GM23248 (cell line): Measurements from ENCODE around the gene AQP9. TPM values are rescaled to one million over a fixed set of nuclear protein-coding genes. Genes with fewer than 3 reads are reported as not detected.

Experiments
- DNase-seq: peaks from one replicate; pipeline ENCODE4 v3.0.0-alpha.2; 2015
- H2AFZ ChIP-seq: fragments of 200-600 bp; sonication (generic); 2 replicates; pipeline ENCODE4 v1.6.1; 2016; ENCODE audit warnings: antibody characterized with exemption
- H3F3A ChIP-seq: fragments of 200-600 bp; sonication (generic); 2 replicates; pipeline ENCODE4 v1.6.1; 2016; ENCODE audit warnings: mild to moderate bottlenecking, antibody characterized with exemption, mixed run types; ENCODE audit not compliant: insufficient read depth
- H3K27ac ChIP-seq: fragments of 200-600 bp; sonication (generic); 2 replicates; pipeline ENCODE4 v1.5.1; 2016; ENCODE audit warnings: mild to moderate bottlenecking
- H3K27me3 ChIP-seq: fragments of 200-600 bp; sonication (generic); replicated peaks from 2 replicates; pipeline ENCODE4 v1.6.1; 2016; ENCODE audit warnings: mild to moderate bottlenecking; ENCODE audit not compliant: insufficient read depth
- H3K36me3 ChIP-seq: fragments of 200-600 bp; sonication (generic); 2 replicates; pipeline ENCODE4 v1.6.1; 2016; ENCODE audit warnings: low read depth, mild to moderate bottlenecking
- H3K4me1 ChIP-seq: fragments of 200-600 bp; sonication (generic); 2 replicates; pipeline ENCODE4 v1.6.1; 2016; ENCODE audit warnings: mild to moderate bottlenecking; ENCODE audit not compliant: insufficient read depth
- H3K4me2 ChIP-seq: fragments of 200-600 bp; sonication (generic); one replicate; pipeline ENCODE4 v1.6.1; 2016; ENCODE audit warnings: mild to moderate bottlenecking; ENCODE audit not compliant: unreplicated experiment
- H3K4me3 ChIP-seq: fragments of 200-600 bp; sonication (generic); 2 replicates; pipeline ENCODE4 v1.5.1; 2016; ENCODE audit warnings: mild to moderate bottlenecking
- H3K79me2 ChIP-seq: fragments of 200-600 bp; sonication (generic); 2 replicates; pipeline ENCODE4 v1.6.1; 2016; ENCODE audit warnings: mild to moderate bottlenecking; ENCODE audit not compliant: insufficient read depth
- H3K9ac ChIP-seq: fragments of 200-600 bp; sonication (generic); 2 replicates; pipeline ENCODE4 v1.6.1; 2016; ENCODE audit warnings: mild to moderate bottlenecking
- H3K9me2 ChIP-seq: fragments of 200-600 bp; sonication (generic); 2 replicates; pipeline ENCODE4 v1.6.1; 2016; ENCODE audit warnings: mixed run types, mild to moderate bottlenecking, moderate library complexity; ENCODE audit not compliant: insufficient read depth
- H3K9me3 ChIP-seq: fragments of 200-600 bp; sonication (generic); one replicate; pipeline ENCODE4 v1.6.1; 2017; ENCODE audit warnings: low read depth
- H4K20me1 ChIP-seq: fragments of 200-600 bp; sonication (generic); 2 replicates; pipeline ENCODE4 v1.6.0; 2016; ENCODE audit not compliant: insufficient read depth
- EZH2 ChIP-seq: fragments of 200-600 bp; sonication (generic); IDR thresholded peaks from 2 replicates; pipeline ENCODE4 v1.6.1; 2018; ENCODE audit warnings: antibody characterized with exemption, mild to moderate bottlenecking; ENCODE audit not compliant: insufficient read depth, poor library complexity, severe bottlenecking
- EZH2phosphoT487 ChIP-seq: fragments of 200-600 bp; sonication (generic); IDR thresholded peaks from 2 replicates; pipeline ENCODE4 v1.6.1; 2018; ENCODE audit warnings: antibody characterized with exemption, moderate library complexity, mild to moderate bottlenecking, low read depth; ENCODE audit not compliant: insufficient read depth
- WGBS, 2 experiments: methylation state at CpG; one replicate each; pipeline ENCODE4 v1.1.6; 2015 to 2017; ENCODE audit warnings: low lambda C conversion rate in 2 of 2, low coverage in 1 of 2; ENCODE audit errors: missing lambda C conversion rate in 2 of 2; 5-methylcytosine and 5-hydroxymethylcytosine counted together
- in situ Hi-C: fragments of 300-500 bp; cut with MboI; formaldehyde crosslinking; loops from 2 replicates; pipeline ENCODE4 v1.15.0; 2020
- polyA plus RNA-seq: library from polyadenylated mRNA; unstranded; fragments of >200 nt; fragmentation: Nextera tagmentation; extraction: Ambion mirVana; gene quantifications from 2 replicates; pipeline ENCODE4 v1.2.1, GENCODE V29; 2016
- total RNA-seq: library from RNA; depleted of rRNA; stranded (reverse); fragments of >200 nt; shearing (Covaris generic); gene quantifications from 2 replicates; pipeline ENCODE4 v1.2.3, GENCODE V29; 2014

Gene AQP9
- total and polyA plus RNA-seq, 2 experiments from 2014 or later = not detected

DNA sequence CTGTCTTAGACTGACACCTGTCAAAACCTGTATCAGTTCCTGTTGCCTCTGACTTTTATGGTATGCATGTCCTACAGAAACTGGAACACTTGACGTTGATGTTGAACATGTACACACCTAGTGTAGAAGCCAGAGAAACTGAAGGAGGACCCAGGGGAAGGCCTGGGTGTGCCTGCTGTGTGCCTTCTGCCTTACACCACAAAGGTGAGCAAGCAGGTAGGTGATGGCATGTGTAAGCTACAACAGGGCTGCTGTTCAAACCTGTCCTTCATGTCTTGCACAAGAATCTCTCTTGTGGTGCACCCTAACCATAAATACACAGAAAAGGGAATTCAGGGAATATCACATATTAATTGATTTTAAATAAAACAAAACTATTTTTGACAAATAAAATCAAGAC lies 13.6 kb upstream of the AQP9 start:
- Histone ChIP-seq H3K4me1 (no peaks in the 10 kb centered on the region), H3K79me2 (no peaks in the 10 kb centered on the region), H3K4me3 (no peak overlapping the region), H3K9me3 (peaks cover 3% of the 10 kb centered on the region), H3K4me2 (no peak overlapping the region), H4K20me1 (no peaks in the 10 kb centered on the region), H2AFZ (no peak overlapping the region), H3K36me3 (no peaks in the 10 kb centered on the region), H3F3A (no peaks in the 10 kb centered on the region), H3K27ac (no peak overlapping the region), H3K27me3 (no peaks in the 10 kb centered on the region), H3K9ac (no peak overlapping the region), H3K9me2 (no peaks in the 10 kb centered on the region)
- 81 to 90% methylated on average over 1 of the region's 1 CpG for WGBS, 2 experiments
- no peak for TF ChIP-seq EZH2
- no peak for TF ChIP-seq EZH2phosphoT487
- in situ Hi-C loops = no loop called here
- DNase-seq = no peak

DNA sequence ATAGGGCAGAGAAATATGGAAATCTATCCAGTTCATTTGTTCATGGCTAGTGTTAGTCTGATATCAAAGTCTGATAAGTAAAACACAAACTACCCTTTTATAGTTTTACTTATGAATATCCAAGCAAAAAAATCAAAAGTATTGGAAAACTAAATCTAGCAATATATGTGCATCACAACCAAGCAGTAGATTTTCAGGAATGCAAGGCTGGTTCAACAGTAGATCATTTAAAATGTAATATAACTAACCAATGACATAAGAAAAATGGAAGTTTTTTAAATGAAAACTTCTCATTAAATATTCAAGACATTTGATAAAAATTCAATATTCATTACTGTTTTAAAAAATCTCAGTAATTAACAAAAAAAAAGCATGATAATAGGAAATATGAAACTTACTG lies 12.8 kb upstream of the AQP9 start:
- no peak for TF ChIP-seq EZH2
- no peak for TF ChIP-seq EZH2phosphoT487
- Histone ChIP-seq H3K36me3 (no peaks in the 10 kb centered on the region), H4K20me1 (no peaks in the 10 kb centered on the region), H3K9me2 (no peaks in the 10 kb centered on the region), H3F3A (no peaks in the 10 kb centered on the region), H3K27me3 (no peaks in the 10 kb centered on the region), H3K4me2 (no peak overlapping the region), H3K4me3 (no peak overlapping the region), H2AFZ (no peak overlapping the region), H3K4me1 (no peaks in the 10 kb centered on the region), H3K9ac (no peak overlapping the region), H3K79me2 (no peaks in the 10 kb centered on the region), H3K27ac (no peak overlapping the region), H3K9me3 (peaks cover 3% of the 10 kb centered on the region)
- in situ Hi-C loops = no loop called here
- peak; percentile 20 for DNase-seq

DNA sequence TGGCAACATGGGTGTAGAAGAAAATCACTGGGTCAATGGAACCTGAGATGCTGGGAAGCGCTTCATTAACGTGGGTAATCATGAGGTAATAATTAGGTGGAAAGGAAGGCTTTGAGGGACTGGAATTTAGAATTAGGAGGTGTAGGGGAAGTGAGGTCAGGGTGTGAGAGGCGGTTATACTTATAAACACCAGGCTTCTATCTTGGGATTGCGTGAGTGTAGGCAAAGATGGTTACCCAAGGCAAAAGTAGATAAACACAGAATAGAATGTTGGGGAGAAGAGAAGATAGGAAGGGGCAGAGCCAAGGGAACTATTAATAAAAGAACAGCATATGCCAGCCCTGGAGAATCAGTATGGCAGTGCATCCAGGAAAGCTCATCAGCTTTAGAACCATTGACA lies 3.3 kb upstream of the AQP9 start:
- no peaks in the 10 kb centered on the region for H3K9me3 ChIP-seq
- no peak overlapping the region for H3K27ac ChIP-seq
- no peak overlapping the region for H3K4me2 ChIP-seq
- no peaks in the 10 kb centered on the region for H3K9me2 ChIP-seq
- no peaks in the 10 kb centered on the region for H3K27me3 ChIP-seq
- H3K79me2 ChIP-seq = no peaks in the 10 kb centered on the region
- 89 to 93% methylated on average over 4 of the region's 4 CpGs for WGBS, 2 experiments
- H3K9ac ChIP-seq = no peak overlapping the region
- in situ Hi-C loops = no loop called here
- no peak for DNase-seq
- H3K36me3 ChIP-seq = no peaks in the 10 kb centered on the region
- H2AFZ ChIP-seq = no peak overlapping the region
- H3K4me1 ChIP-seq = peaks cover 25% of the 10 kb centered on the region
- H4K20me1 ChIP-seq = no peaks in the 10 kb centered on the region
- no peak for TF ChIP-seq EZH2
- TF ChIP-seq EZH2phosphoT487 = no peak
- H3K4me3 ChIP-seq = no peak overlapping the region
- H3F3A ChIP-seq = peaks cover 10% of the 10 kb centered on the region

DNA sequence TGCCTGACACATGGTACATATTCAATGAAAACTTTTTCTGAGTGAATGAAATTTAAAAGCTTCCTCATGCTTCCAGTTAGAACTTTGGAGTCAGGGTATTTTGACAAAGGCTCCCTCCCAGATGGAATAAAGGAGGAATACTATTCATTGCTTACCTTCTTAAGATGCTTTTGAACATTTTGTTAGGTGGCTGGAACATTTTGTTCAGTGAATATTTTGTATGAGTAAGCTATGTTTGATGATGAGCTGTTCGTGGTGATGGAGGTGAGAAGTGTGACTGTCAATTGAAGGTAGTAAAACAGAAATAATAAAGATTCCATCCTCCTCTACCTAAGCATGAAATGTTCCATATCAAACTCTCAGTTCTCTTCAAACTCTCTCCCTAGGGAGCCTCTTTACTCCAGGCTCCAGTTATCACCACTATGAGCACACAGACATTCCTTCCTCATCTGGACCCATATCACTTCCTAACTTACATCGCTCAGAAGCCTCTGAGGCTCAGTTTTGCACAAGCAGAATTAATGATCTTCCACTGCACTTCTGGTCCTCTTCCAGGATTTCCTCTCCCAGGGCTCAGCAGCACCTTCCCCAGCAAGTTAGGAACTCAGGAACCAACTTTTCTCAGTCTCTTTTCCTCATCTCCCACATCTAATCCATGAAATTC lies 2.5 kb upstream of the AQP9 start:
- WGBS, 2 experiments = 82 to 83% methylated on average over 2 of the region's 2 CpGs
- H3K79me2 ChIP-seq = no peaks in the 10 kb centered on the region
- no peaks in the 10 kb centered on the region for H3K27me3 ChIP-seq
- H3K27ac ChIP-seq = no peak overlapping the region
- H3K4me3 ChIP-seq = no peak overlapping the region
- no peak overlapping the region for H3K4me2 ChIP-seq
- TF ChIP-seq EZH2 (no peak), EZH2phosphoT487 (no peak)
- no peak overlapping the region for H2AFZ ChIP-seq
- no peaks in the 10 kb centered on the region for H3K9me3 ChIP-seq
- peaks cover 31% of the 10 kb centered on the region for H3K4me1 ChIP-seq
- no peaks in the 10 kb centered on the region for H3K36me3 ChIP-seq
- in situ Hi-C loops = no loop called here
- peaks cover 18% of the 10 kb centered on the region for H3F3A ChIP-seq
- no peak overlapping the region for H3K9ac ChIP-seq
- H4K20me1 ChIP-seq = no peaks in the 10 kb centered on the region
- DNase-seq = no peak
- no peaks in the 10 kb centered on the region for H3K9me2 ChIP-seq

DNA sequence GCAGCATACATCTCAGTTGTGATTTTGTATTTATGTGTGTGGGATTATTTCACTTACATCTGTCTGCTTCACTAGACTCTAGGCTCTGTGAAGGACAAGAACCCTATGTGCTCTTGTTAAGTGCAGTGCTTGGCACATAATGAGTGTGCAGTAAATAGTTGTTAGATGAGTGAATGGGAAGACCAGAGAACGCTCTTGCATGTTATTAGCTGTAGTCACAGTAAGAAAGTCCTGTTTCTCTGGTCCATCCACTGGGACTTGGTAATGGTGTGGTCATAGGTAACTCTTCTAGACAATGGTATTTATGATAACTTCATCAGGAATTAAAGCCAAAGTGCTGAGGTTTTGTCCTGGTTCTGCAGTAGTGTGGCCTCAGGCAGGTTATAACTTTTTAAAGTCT lies 1.4 kb upstream of the AQP9 start:
- Histone ChIP-seq H3K4me2 (no peak overlapping the region), H3K27ac (no peak overlapping the region), H3K9ac (no peak overlapping the region), H3K9me2 (no peaks in the 10 kb centered on the region), H3K79me2 (no peaks in the 10 kb centered on the region), H3K4me1 (peaks cover 31% of the 10 kb centered on the region), H3K36me3 (no peaks in the 10 kb centered on the region), H3K4me3 (no peak overlapping the region), H3K27me3 (no peaks in the 10 kb centered on the region), H3F3A (peaks cover 19% of the 10 kb centered on the region), H3K9me3 (no peaks in the 10 kb centered on the region), H4K20me1 (no peaks in the 10 kb centered on the region), H2AFZ (no peak overlapping the region)
- peak; percentile 70 for DNase-seq
- in situ Hi-C loops = no loop called here
- TF ChIP-seq EZH2phosphoT487 (no peak), EZH2 (no peak)
- 25 to 28% methylated on average over 1 of the region's 1 CpG for WGBS, 2 experiments
